Panc1 (cell line): Measurements from ENCODE around the gene GPATCH3.

Experiments
- POLR2AphosphoS5 ChIP-seq: IDR thresholded peaks from 2 replicates; pipeline ENCODE4 v1.6.1; 2012; ENCODE audit warnings: mild to moderate bottlenecking, low read depth, low read length, moderate library complexity
- TCF7L2 ChIP-seq: IDR thresholded peaks from 2 replicates; pipeline ENCODE4 v1.6.1; 2011; ENCODE audit warnings: mild to moderate bottlenecking, low read depth, low read length, inconsistent platforms
- TF ChIP-seq, protein P1 (sequence below): fragments of 450-650 bp; IDR thresholded peaks from 2 replicates; pipeline ENCODE4 v1.5.1; 2017; ENCODE audit warnings: mild to moderate bottlenecking
- TF ChIP-seq, protein P2 (sequence below), 2 experiments: IDR thresholded peaks; 2 replicates each; pipeline ENCODE4 v1.6.1; 2011 to 2012; ENCODE audit warnings: low read depth in 2 of 2, control low read depth in 1 of 2, low read length in 1 of 2, mild to moderate bottlenecking in 1 of 2, moderate library complexity in 1 of 2; ENCODE audit not compliant: insufficient read depth in 1 of 2

DNA sequence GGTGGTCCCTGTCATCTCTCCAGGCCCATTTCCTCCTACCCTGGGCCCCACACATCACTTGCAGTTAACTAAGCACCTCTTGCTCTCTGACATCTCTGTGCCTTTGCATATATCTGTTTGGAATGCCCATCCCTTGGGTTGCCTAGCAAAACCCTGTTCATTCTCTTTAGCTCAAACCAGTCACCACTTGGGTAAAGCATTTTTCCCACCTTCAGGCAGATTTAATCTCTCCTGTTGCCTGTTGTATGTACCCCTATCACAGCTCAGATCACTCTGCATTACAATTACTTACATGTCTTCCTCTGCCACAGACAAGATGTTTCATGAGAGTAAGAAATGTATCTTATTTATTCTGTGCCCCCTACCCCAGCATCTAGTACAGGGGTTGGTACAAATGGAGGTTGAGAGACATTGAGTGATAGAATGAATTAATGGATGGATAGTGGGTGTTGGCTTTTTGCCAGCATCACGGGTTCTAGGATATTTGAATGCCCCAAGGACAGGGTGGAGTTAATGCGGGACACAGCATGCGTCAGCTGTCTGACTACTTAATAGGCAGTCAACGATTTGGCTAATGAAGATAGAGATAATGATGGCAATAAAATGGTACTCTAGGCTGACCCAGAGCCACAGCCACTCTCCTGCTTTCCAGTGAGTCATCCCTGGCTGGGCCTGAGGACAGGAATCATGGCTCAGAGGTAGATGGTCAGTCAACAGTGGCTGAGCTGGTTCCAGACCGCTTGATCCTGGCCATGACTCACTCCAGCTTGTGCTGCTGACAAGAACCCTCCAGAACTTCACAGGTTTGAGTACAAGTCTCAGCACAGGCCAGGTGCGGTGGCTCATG lies 7.0 kb upstream of the GPATCH3 start:
- TF ChIP-seq POLR2AphosphoS5, result no peak
- TF ChIP-seq, protein P1, sequence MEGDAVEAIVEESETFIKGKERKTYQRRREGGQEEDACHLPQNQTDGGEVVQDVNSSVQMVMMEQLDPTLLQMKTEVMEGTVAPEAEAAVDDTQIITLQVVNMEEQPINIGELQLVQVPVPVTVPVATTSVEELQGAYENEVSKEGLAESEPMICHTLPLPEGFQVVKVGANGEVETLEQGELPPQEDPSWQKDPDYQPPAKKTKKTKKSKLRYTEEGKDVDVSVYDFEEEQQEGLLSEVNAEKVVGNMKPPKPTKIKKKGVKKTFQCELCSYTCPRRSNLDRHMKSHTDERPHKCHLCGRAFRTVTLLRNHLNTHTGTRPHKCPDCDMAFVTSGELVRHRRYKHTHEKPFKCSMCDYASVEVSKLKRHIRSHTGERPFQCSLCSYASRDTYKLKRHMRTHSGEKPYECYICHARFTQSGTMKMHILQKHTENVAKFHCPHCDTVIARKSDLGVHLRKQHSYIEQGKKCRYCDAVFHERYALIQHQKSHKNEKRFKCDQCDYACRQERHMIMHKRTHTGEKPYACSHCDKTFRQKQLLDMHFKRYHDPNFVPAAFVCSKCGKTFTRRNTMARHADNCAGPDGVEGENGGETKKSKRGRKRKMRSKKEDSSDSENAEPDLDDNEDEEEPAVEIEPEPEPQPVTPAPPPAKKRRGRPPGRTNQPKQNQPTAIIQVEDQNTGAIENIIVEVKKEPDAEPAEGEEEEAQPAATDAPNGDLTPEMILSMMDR, result no peak
- TF ChIP-seq TCF7L2, result no peak
- TF ChIP-seq, protein P2, sequence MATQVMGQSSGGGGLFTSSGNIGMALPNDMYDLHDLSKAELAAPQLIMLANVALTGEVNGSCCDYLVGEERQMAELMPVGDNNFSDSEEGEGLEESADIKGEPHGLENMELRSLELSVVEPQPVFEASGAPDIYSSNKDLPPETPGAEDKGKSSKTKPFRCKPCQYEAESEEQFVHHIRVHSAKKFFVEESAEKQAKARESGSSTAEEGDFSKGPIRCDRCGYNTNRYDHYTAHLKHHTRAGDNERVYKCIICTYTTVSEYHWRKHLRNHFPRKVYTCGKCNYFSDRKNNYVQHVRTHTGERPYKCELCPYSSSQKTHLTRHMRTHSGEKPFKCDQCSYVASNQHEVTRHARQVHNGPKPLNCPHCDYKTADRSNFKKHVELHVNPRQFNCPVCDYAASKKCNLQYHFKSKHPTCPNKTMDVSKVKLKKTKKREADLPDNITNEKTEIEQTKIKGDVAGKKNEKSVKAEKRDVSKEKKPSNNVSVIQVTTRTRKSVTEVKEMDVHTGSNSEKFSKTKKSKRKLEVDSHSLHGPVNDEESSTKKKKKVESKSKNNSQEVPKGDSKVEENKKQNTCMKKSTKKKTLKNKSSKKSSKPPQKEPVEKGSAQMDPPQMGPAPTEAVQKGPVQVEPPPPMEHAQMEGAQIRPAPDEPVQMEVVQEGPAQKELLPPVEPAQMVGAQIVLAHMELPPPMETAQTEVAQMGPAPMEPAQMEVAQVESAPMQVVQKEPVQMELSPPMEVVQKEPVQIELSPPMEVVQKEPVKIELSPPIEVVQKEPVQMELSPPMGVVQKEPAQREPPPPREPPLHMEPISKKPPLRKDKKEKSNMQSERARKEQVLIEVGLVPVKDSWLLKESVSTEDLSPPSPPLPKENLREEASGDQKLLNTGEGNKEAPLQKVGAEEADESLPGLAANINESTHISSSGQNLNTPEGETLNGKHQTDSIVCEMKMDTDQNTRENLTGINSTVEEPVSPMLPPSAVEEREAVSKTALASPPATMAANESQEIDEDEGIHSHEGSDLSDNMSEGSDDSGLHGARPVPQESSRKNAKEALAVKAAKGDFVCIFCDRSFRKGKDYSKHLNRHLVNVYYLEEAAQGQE (IDR thresholded peaks at IDR 0.05; ENCODE audit: insufficient read depth in 1 of 2, low read depth in 2 of 2, low read length in 1 of 2), result no peak
